GM08714 (cell line): ENCODE measurements around the gene MTFP1.

Experiments used
- H3K4me3 ChIP-seq: fragments of 200-500 bp; sonication (Bioruptor generic); 2 replicates; pipeline ENCODE4 v1.5.1; 2014; ENCODE audit warnings: mild to moderate bottlenecking, low read length, inconsistent platforms
- ZNF274 ChIP-seq: IDR thresholded peaks from 2 replicates; pipeline ENCODE4 v1.6.1; 2012; ENCODE audit warnings: mild to moderate bottlenecking, low read depth, low read length

Gene MTFP1

GRCh38 chr22:30425616-30426387 is at the start of gene MTFP1:
Gene MTFP1 (plus strand): TSS chr22:30425768. CDS start chr22:30425880, 112 bp downstream.
- no peak for TF ChIP-seq ZNF274

GRCh38 chr22:30380011-30380410 is 45.6 kb upstream of the MTFP1 start:
- H3K4me3 ChIP-seq, result no peak overlapping the region
- no peak for TF ChIP-seq ZNF274

More at GRCh38 chr22:30425616-30426387, at the start of gene MTFP1:
- peak within 1 kb of the TSS; percentile 76 for H3K4me3 ChIP-seq

- H3K4me3 ChIP-seq, result no peak overlapping the region
- no peak for TF ChIP-seq ZNF274
Observed at GRCh38 chr22:30381264-30381663, 44.3 kb upstream of the MTFP1 start.

- TF ChIP-seq ZNF274, result no peak
- H3K4me3 ChIP-seq, result no peak overlapping the region
Observed at GRCh38 chr22:30382340-30382739, 43.2 kb upstream of the MTFP1 start.

- H3K4me3 ChIP-seq, result no peak overlapping the region
- no peak for TF ChIP-seq ZNF274
Observed at GRCh38 chr22:30383061-30383460, 42.5 kb upstream of the MTFP1 start.

GRCh38 chr22:30385942-30386341 is 39.6 kb upstream of the MTFP1 start:
- no peak for TF ChIP-seq ZNF274
- no peak overlapping the region for H3K4me3 ChIP-seq

GRCh38 chr22:30386608-30386959 is 39.0 kb upstream of the MTFP1 start:
- H3K4me3 ChIP-seq, result peak overlapping the region; percentile 64
- no peak for TF ChIP-seq ZNF274

GRCh38 chr22:30386960-30387827 is 38.4 kb upstream of the MTFP1 start, which contains the start of gene RNF215:
Gene RNF215 (minus strand): TSS chr22:30387411. CDS start chr22:30387313, 98 bp downstream.
- TF ChIP-seq ZNF274, result no peak
- peak within 1 kb of the TSS; percentile 64 for H3K4me3 ChIP-seq

- no peak for TF ChIP-seq ZNF274
Observed at GRCh38 chr22:30390974-30391691, 34.4 kb upstream of the MTFP1 start.

GRCh38 chr22:30392661-30393321 is 32.8 kb upstream of the MTFP1 start:
- no peak overlapping the region for H3K4me3 ChIP-seq
- no peak for TF ChIP-seq ZNF274

More at GRCh38 chr22:30390974-30391691, 34.4 kb upstream of the MTFP1 start:
- no peak overlapping the region for H3K4me3 ChIP-seq

GRCh38 chr22:30393322-30393680 is 32.3 kb upstream of the MTFP1 start:
- no peak overlapping the region for H3K4me3 ChIP-seq
- no peak for TF ChIP-seq ZNF274

- no peak for TF ChIP-seq ZNF274
- no peak overlapping the region for H3K4me3 ChIP-seq
Observed at GRCh38 chr22:30393885-30394284, 31.7 kb upstream of the MTFP1 start.

- TF ChIP-seq ZNF274, result no peak
- peak within 1 kb of the TSS; percentile 27; the same call in 1 of the 2 replicates for H3K4me3 ChIP-seq
Observed at GRCh38 chr22:30396871-30397655, 28.5 kb upstream of the MTFP1 start, which contains the start of gene SEC14L2. Gene SEC14L2 (plus strand): TSS chr22:30397018. CDS start chr22:30397117, 99 bp downstream.
